GM23338 (cell line): ENCODE results near the gene IGIP. TPM values are rescaled to one million over a fixed set of nuclear protein-coding genes. Genes with fewer than 3 reads are reported as not detected.

Experiments used
- ATAC-seq: fragments of 200-7000 bp; cut with Tn5 transposase; 3 replicates; pipeline ENCODE4 v1.9.1; 2020
- DNase-seq: peaks from one replicate; pipeline ENCODE4 v3.0.0-alpha.2; 2015; ENCODE audit warnings: low spot score
- H2AFZ ChIP-seq: fragments of 200-600 bp; sonication (generic); 2 replicates; pipeline ENCODE4 v1.8.0; 2016; ENCODE audit warnings: antibody characterized with exemption, mild to moderate bottlenecking, moderate library complexity
- H3F3A ChIP-seq: fragments of 200-600 bp; sonication (generic); replicated peaks from 2 replicates; pipeline ENCODE4 v1.8.0; 2017; ENCODE audit warnings: antibody characterized with exemption, mixed run types, low read depth
- H3K27ac ChIP-seq: fragments of 200-600 bp; sonication (generic); 2 replicates; pipeline ENCODE4 v1.6.1; 2016; ENCODE audit warnings: low read depth
- H3K27me3 ChIP-seq: fragments of 200-600 bp; sonication (generic); 2 replicates; pipeline ENCODE4 v1.8.0; 2016; ENCODE audit warnings: mild to moderate bottlenecking, mixed run types, moderate library complexity; ENCODE audit not compliant: insufficient read depth
- H3K36me3 ChIP-seq: fragments of 200-600 bp; sonication (generic); 2 replicates; pipeline ENCODE4 v1.8.0; 2016; ENCODE audit warnings: mild to moderate bottlenecking; ENCODE audit not compliant: insufficient read depth
- H3K4me1 ChIP-seq: fragments of 200-600 bp; sonication (generic); 2 replicates; pipeline ENCODE4 v1.8.0; 2016; ENCODE audit warnings: mild to moderate bottlenecking, moderate library complexity; ENCODE audit not compliant: insufficient read depth
- H3K4me2 ChIP-seq: fragments of 200-600 bp; sonication (generic); 2 replicates; pipeline ENCODE4 v1.7.1; 2017; ENCODE audit warnings: mixed run types
- H3K4me3 ChIP-seq: fragments of 200-600 bp; sonication (generic); 2 replicates; pipeline ENCODE4 v1.6.1; 2016; ENCODE audit warnings: mixed run types
- H3K79me2 ChIP-seq: fragments of 200-600 bp; sonication (generic); replicated peaks from 2 replicates; pipeline ENCODE4 v1.8.0; 2017; ENCODE audit warnings: mild to moderate bottlenecking; ENCODE audit not compliant: insufficient read depth
- H3K9me2 ChIP-seq: fragments of 200-600 bp; sonication (generic); 2 replicates; pipeline ENCODE4 v1.8.0; 2017; ENCODE audit not compliant: insufficient read depth
- H4K20me1 ChIP-seq: fragments of 200-600 bp; sonication (generic); replicated peaks from 2 replicates; pipeline ENCODE4 v1.8.0; 2017; ENCODE audit warnings: mild to moderate bottlenecking; ENCODE audit not compliant: insufficient read depth
- H3K27ac Mint-ChIP-seq: 2 replicates; pipeline ENCODE4 v1.8.0; 2020; ENCODE audit warnings: inconsistent platforms, mild to moderate bottlenecking, moderate library complexity, mixed read lengths
- H3K27me3 Mint-ChIP-seq: 3 replicates; pipeline ENCODE4 v1.8.0; 2022; ENCODE audit warnings: low read depth, mild to moderate bottlenecking, moderate library complexity, mixed read lengths, inconsistent platforms; ENCODE audit not compliant: insufficient read depth, poor library complexity
- H3K36me3 Mint-ChIP-seq: 3 replicates; pipeline ENCODE4 v1.8.0; 2021; ENCODE audit warnings: low read depth, mild to moderate bottlenecking, inconsistent platforms, moderate library complexity, mixed read lengths
- H3K4me1 Mint-ChIP-seq: 3 replicates; pipeline ENCODE4 v1.8.0; 2020; ENCODE audit warnings: mild to moderate bottlenecking, inconsistent platforms, mixed read lengths
- H3K4me3 Mint-ChIP-seq: 3 replicates; pipeline ENCODE4 v1.8.0; 2021; ENCODE audit warnings: moderate library complexity, mild to moderate bottlenecking, inconsistent platforms, mixed read lengths
- H3K9me3 Mint-ChIP-seq: 3 replicates; pipeline ENCODE4 v1.8.0; 2020; ENCODE audit warnings: moderate library complexity, mild to moderate bottlenecking, inconsistent platforms, mixed read lengths
- CREB1 ChIP-seq: fragments of 250-450 bp; sonication (Bioruptor Pico); IDR thresholded peaks from 2 replicates; pipeline ENCODE4 v1.5.0; 2020; ENCODE audit warnings: low read depth, mild to moderate bottlenecking, moderate library complexity
- ETS1 ChIP-seq: IDR thresholded peaks from 2 replicates; pipeline ENCODE4 v1.6.1; 2016; ENCODE audit warnings: antibody characterized with exemption
- EZH2 ChIP-seq: fragments of 200-600 bp; sonication (generic); IDR thresholded peaks from one replicate; pipeline ENCODE4 v1.8.0; 2017; ENCODE audit warnings: antibody characterized with exemption, mild to moderate bottlenecking, low read depth; ENCODE audit not compliant: unreplicated experiment
- EZH2phosphoT487 ChIP-seq: fragments of 200-600 bp; sonication (generic); IDR thresholded peaks from one replicate; pipeline ENCODE4 v1.8.1; 2018; ENCODE audit warnings: antibody characterized with exemption; ENCODE audit not compliant: unreplicated experiment
- JUNB ChIP-seq: IDR thresholded peaks from one replicate; pipeline ENCODE4 v1.6.1; 2016; ENCODE audit warnings: antibody characterized with exemption; ENCODE audit not compliant: unreplicated experiment
- NANOG ChIP-seq: IDR thresholded peaks from 2 replicates; pipeline ENCODE4 v1.6.1; 2016; ENCODE audit warnings: antibody characterized with exemption, borderline replicate concordance
- POLR2AphosphoS5 ChIP-seq: IDR thresholded peaks from 2 replicates; pipeline ENCODE4 v1.6.1; 2016; ENCODE audit warnings: antibody characterized with exemption, low read depth
- STAT1 ChIP-seq: IDR thresholded peaks from one replicate; pipeline ENCODE4 v1.6.1; 2016; ENCODE audit warnings: antibody characterized with exemption; ENCODE audit not compliant: unreplicated experiment
- ZNF114 ChIP-seq: fragments of 250-450 bp; sonication (Bioruptor Pico); IDR thresholded peaks from 2 replicates; pipeline ENCODE4 v1.5.0; 2020; ENCODE audit warnings: mild to moderate bottlenecking, moderate library complexity
- ZNF331 ChIP-seq: fragments of 250-450 bp; sonication (Bioruptor Pico); IDR thresholded peaks from 2 replicates; pipeline ENCODE4 v1.5.0; 2020; ENCODE audit warnings: low read depth, mild to moderate bottlenecking, moderate library complexity
- ZNF462 ChIP-seq: fragments of 250-450 bp; sonication (Bioruptor Pico); IDR thresholded peaks from 2 replicates; pipeline ENCODE4 v1.5.0; 2020; ENCODE audit warnings: mild to moderate bottlenecking, moderate library complexity
- polyA plus RNA-seq: library from polyadenylated mRNA; unstranded; fragments of >200 nt; fragmentation: Nextera tagmentation; extraction: Ambion mirVana; gene quantifications from 2 replicates; pipeline ENCODE4 v1.2.1, GENCODE V29; 2016
- total RNA-seq: library from RNA; depleted of rRNA; stranded (reverse); fragments of >200 nt; shearing (Covaris generic); gene quantifications from 2 replicates; pipeline ENCODE4 v1.2.3, GENCODE V29; 2014
- TF ChIP-seq, protein P1 (sequence below): IDR thresholded peaks from one replicate; pipeline ENCODE4 v1.6.1; 2018; ENCODE audit warnings: antibody characterized with exemption; ENCODE audit not compliant: unreplicated experiment
- TF ChIP-seq, protein P2 (sequence below), 2 experiments: fragments of 200-600 bp in 1 of 2; sonication (generic) in 1 of 2; conservative IDR thresholded peaks; 2 replicates each; pipeline versions ENCODE4 v1.5.1 to v1.6.1; 2016 to 2017; ENCODE audit warnings: antibody characterized with exemption in 2 of 2, low read depth in 2 of 2, mild to moderate bottlenecking in 2 of 2, moderate library complexity in 1 of 2

IGIP gene
- total and polyA plus RNA-seq, 2 experiments from 2014 or later = 0.21 to 0.38 TPM

GRCh38 chr5:140168371-140168770 is 42.6 kb downstream of the IGIP start:
- Histone ChIP-seq H3F3A (no peaks in the 10 kb centered on the region), H4K20me1 (no peaks in the 10 kb centered on the region), H3K27ac (no peak overlapping the region), H3K36me3 (no peaks in the 10 kb centered on the region), H3K9me2 (no peaks in the 10 kb centered on the region), H3K4me2 (no peak overlapping the region), H3K79me2 (no peaks in the 10 kb centered on the region), H3K4me3 (no peak overlapping the region), H3K27me3 (no peaks in the 10 kb centered on the region), H3K4me1 (no peaks in the 10 kb centered on the region), H2AFZ (no peak overlapping the region)
- Mint-ChIP-seq H3K9me3 (no peaks in the 10 kb centered on the region), H3K4me3 (no peak overlapping the region), H3K4me1 (no peaks in the 10 kb centered on the region; the same call in 2 of the 3 replicates), H3K36me3 (no peaks in the 10 kb centered on the region), H3K27ac (no peak overlapping the region), H3K27me3 (peaks cover 4% of the 10 kb centered on the region)
- no peak for ATAC-seq
- DNase-seq = no peak
- TF ChIP-seq NANOG (no peak), CREB1 (CRISPR knock-in tag) (no peak), STAT1 (no peak), ETS1 (no peak), ZNF114 (CRISPR knock-in tag) (no peak), EZH2 (no peak), EZH2phosphoT487 (no peak), POLR2AphosphoS5 (no peak), JUNB (no peak), ZNF331 (CRISPR knock-in tag) (no peak), ZNF462 (no peak)
- TF ChIP-seq, protein P1, sequence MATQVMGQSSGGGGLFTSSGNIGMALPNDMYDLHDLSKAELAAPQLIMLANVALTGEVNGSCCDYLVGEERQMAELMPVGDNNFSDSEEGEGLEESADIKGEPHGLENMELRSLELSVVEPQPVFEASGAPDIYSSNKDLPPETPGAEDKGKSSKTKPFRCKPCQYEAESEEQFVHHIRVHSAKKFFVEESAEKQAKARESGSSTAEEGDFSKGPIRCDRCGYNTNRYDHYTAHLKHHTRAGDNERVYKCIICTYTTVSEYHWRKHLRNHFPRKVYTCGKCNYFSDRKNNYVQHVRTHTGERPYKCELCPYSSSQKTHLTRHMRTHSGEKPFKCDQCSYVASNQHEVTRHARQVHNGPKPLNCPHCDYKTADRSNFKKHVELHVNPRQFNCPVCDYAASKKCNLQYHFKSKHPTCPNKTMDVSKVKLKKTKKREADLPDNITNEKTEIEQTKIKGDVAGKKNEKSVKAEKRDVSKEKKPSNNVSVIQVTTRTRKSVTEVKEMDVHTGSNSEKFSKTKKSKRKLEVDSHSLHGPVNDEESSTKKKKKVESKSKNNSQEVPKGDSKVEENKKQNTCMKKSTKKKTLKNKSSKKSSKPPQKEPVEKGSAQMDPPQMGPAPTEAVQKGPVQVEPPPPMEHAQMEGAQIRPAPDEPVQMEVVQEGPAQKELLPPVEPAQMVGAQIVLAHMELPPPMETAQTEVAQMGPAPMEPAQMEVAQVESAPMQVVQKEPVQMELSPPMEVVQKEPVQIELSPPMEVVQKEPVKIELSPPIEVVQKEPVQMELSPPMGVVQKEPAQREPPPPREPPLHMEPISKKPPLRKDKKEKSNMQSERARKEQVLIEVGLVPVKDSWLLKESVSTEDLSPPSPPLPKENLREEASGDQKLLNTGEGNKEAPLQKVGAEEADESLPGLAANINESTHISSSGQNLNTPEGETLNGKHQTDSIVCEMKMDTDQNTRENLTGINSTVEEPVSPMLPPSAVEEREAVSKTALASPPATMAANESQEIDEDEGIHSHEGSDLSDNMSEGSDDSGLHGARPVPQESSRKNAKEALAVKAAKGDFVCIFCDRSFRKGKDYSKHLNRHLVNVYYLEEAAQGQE = no peak
- TF ChIP-seq, protein P2, sequence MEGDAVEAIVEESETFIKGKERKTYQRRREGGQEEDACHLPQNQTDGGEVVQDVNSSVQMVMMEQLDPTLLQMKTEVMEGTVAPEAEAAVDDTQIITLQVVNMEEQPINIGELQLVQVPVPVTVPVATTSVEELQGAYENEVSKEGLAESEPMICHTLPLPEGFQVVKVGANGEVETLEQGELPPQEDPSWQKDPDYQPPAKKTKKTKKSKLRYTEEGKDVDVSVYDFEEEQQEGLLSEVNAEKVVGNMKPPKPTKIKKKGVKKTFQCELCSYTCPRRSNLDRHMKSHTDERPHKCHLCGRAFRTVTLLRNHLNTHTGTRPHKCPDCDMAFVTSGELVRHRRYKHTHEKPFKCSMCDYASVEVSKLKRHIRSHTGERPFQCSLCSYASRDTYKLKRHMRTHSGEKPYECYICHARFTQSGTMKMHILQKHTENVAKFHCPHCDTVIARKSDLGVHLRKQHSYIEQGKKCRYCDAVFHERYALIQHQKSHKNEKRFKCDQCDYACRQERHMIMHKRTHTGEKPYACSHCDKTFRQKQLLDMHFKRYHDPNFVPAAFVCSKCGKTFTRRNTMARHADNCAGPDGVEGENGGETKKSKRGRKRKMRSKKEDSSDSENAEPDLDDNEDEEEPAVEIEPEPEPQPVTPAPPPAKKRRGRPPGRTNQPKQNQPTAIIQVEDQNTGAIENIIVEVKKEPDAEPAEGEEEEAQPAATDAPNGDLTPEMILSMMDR (conservative IDR thresholded peaks at IDR 0.05; ENCODE audit: low read depth in 2 of 2) = no peak
